ENCODE data around the gene CS. TPM values are rescaled to one million over a fixed set of nuclear protein-coding genes. Genes with fewer than 3 reads are reported as not detected.
"Not testable (repeated sequence)": the region's sequence is repeated elsewhere in the genome, so short reads cannot be mapped to it uniquely, and the experiment has no call there.

CS gene
- polyA plus RNA-seq, 1 donor from 2014 or later = 65.7 TPM

DNA sequence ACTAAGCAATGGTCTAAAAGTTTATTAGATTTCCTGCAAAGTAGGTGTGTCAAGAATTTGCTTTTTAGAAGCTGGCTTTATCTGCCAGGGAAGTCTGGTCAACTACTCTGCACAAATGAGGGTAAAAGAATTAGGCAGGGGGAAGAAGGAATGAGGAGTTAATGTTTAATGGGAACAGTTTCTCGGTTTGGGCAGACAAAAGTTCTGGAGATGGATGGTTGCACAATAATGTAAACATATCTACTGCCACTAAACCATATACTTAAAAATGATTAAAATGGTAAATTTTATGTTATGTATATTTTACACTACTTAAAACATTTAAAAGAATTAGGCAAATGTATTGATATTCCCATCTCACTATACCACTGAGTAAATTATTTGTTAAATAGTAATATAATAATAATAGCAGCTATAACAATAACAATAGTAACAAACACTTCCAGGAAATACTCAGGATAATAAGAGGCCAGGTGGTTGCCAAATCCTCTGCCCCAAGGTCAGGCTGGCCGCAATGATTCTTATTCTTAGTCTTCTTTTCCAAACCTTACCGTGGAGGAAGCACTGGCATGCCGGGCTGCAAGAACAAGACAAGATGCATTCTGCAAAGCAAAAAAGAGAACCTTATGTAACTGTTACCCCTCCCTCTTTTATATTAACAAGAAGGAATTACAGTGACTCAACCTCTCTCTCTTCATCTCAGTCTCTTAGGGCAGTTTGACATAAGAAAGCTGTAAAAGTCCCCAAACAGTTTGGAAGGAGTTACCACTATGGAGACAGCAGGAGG lies 13.9 kb downstream of the CS start:
- Histone ChIP-seq H3K27me3 (ENCODE audit: insufficient read depth, low read depth, low read length) (no peaks in the 10 kb centered on the region), H3F3A (ENCODE audit: insufficient read depth, low read length, poor library complexity, severe bottlenecking) (no peaks in the 10 kb centered on the region), H3K79me2 (replicated peaks; ENCODE audit: insufficient read depth, low read length) (peaks cover 4% of the 10 kb centered on the region), H3K4me3 (ENCODE audit: low read length) (no peak overlapping the region), H4K20me1 (ENCODE audit: insufficient read depth) (no peaks in the 10 kb centered on the region), H3K9me3 (ENCODE audit: low read length) (no peaks in the 10 kb centered on the region), H3K27ac (ENCODE audit: low read length) (no peak overlapping the region), H3K36me3 (ENCODE audit: insufficient read depth, low read length) (no peaks in the 10 kb centered on the region), H3K4me2 (ENCODE audit: low read length) (no peak overlapping the region), H2AFZ (ENCODE audit: low read depth, low read length) (no peak overlapping the region), H3K9me2 (ENCODE audit: insufficient read depth, low read length) (no peaks in the 10 kb centered on the region), H3K9ac (ENCODE audit: low read length) (no peak overlapping the region)
- no peak for TF ChIP-seq TAF1 (IDR thresholded peaks at IDR 0.05; ENCODE audit: low read depth)
- no peak for TF ChIP-seq POLR2AphosphoS5 (IDR thresholded peaks at IDR 0.05)
- TF ChIP-seq RAD21 (conservative IDR thresholded peaks at IDR 0.05) = no peak
- TF ChIP-seq SMC3 (conservative IDR thresholded peaks at IDR 0.05; ENCODE audit: poor library complexity) = no peak
- TF ChIP-seq EZH2 (IDR thresholded peaks at IDR 0.05; ENCODE audit: borderline replicate concordance, insufficient read depth, low read length, poor library complexity, severe bottlenecking) = no peak
- TF ChIP-seq, protein P1, sequence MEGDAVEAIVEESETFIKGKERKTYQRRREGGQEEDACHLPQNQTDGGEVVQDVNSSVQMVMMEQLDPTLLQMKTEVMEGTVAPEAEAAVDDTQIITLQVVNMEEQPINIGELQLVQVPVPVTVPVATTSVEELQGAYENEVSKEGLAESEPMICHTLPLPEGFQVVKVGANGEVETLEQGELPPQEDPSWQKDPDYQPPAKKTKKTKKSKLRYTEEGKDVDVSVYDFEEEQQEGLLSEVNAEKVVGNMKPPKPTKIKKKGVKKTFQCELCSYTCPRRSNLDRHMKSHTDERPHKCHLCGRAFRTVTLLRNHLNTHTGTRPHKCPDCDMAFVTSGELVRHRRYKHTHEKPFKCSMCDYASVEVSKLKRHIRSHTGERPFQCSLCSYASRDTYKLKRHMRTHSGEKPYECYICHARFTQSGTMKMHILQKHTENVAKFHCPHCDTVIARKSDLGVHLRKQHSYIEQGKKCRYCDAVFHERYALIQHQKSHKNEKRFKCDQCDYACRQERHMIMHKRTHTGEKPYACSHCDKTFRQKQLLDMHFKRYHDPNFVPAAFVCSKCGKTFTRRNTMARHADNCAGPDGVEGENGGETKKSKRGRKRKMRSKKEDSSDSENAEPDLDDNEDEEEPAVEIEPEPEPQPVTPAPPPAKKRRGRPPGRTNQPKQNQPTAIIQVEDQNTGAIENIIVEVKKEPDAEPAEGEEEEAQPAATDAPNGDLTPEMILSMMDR (IDR thresholded peaks at IDR 0.05; ENCODE audit: poor library complexity, severe bottlenecking) = no peak
- TF ChIP-seq MXI1 (conservative IDR thresholded peaks at IDR 0.05; ENCODE audit: poor library complexity, severe bottlenecking) = no peak
- TF ChIP-seq REST (IDR thresholded peaks at IDR 0.05; ENCODE audit: borderline replicate concordance) = no peak
- no peak for TF ChIP-seq EP300 (conservative IDR thresholded peaks at IDR 0.05; ENCODE audit: poor library complexity, severe bottlenecking)

DNA sequence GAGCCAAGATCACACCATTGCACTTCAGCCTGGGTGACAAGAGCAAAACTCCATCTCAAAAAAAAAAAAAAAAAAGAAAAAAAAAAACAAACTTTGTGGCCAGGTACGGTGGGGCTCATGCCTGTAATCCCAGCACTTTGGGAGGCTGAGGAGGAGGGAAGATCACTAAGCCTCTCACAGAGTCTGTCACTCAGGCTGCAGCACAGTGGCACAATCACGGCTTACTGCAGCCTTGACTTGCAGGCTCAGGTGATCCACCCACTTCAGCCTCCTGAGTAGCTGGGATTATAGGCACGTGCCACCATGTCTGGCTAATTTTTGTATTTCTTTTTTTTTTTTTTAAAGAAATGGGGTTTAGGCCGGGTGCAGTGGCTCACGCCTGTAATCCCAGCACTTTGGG lies 15.9 kb downstream of the CS start:
- H3K79me2 ChIP-seq (replicated peaks; ENCODE audit: insufficient read depth, low read length); H3F3A ChIP-seq (ENCODE audit: insufficient read depth, low read length, poor library complexity, severe bottlenecking); H3K27ac ChIP-seq (ENCODE audit: low read length); H3K27me3 ChIP-seq (ENCODE audit: insufficient read depth, low read depth, low read length); H3K9me2 ChIP-seq (ENCODE audit: insufficient read depth, low read length); H3K36me3 ChIP-seq (ENCODE audit: insufficient read depth, low read length); H3K4me3 ChIP-seq (ENCODE audit: low read length); H3K9me3 ChIP-seq (ENCODE audit: low read length); H4K20me1 ChIP-seq (ENCODE audit: insufficient read depth); H3K4me2 ChIP-seq (ENCODE audit: low read length); H2AFZ ChIP-seq (ENCODE audit: low read depth, low read length); H3K9ac ChIP-seq (ENCODE audit: low read length): not testable (repeated sequence)
